Hematopoietic multipotent progenitor cell treated with erythropoietin and hydrocortisone succinate and interleukin-3 and kit ligand, for 6 days (in vitro differentiated cells): Measurements from ENCODE around the gene TACR1.
A peak's percentile ranks its signal among the peaks of the same experiment; 100 is the strongest.
"Not testable (repeated sequence)": the region's sequence is repeated elsewhere in the genome, so short reads cannot be mapped to it uniquely, and the experiment has no call there.

Experiments used
- DNase-seq: peaks from one replicate; pipeline ENCODE4 v3.0.0-alpha.2; 2015

The TACR1 gene

GRCh38 chr2:75199428-75200011, at the start of gene TACR1:
TSS of gene TACR1 (minus strand) at chr2:75199520. CDS start at chr2:75198934, 586 bp downstream.
- peak; percentile 82 for DNase-seq

- DNase-seq: not testable (repeated sequence)
Measured at GRCh38 chr2:75248581-75248980, 49.3 kb upstream of the TACR1 start.

DNA sequence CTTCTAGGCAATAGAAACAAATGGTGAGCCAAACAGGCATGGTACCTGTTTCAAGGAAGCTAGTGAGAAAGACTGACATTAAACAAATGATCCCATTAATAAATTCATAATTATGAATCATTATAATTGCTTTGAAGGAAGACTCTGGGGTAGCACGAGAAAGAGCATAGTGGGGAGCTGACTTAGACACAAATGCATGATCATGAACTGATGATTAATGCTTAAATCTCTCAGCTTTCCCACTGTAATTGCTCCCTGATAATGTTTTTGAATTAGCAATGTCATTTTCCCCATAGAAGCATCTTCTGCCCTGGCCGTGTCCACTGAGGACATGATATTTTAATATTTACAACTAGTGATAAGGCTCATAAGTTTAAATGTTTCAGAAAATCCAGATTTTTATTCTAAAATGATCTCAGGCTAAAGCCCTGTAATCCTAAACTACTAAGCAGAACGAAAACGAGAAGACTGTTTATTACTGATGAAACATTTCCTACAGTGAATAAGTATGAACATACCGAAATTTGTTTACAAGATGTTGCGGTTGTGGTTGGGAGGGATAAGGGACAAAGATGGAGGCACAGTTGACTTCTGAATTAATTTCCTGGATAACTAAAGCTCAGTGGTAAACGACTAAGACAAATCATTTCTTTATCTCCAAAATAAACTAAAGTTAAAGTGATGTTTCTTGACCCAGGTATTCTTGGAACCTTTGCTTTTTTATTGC, 47.3 kb upstream of the TACR1 start:
- DNase-seq: no peak

DNA sequence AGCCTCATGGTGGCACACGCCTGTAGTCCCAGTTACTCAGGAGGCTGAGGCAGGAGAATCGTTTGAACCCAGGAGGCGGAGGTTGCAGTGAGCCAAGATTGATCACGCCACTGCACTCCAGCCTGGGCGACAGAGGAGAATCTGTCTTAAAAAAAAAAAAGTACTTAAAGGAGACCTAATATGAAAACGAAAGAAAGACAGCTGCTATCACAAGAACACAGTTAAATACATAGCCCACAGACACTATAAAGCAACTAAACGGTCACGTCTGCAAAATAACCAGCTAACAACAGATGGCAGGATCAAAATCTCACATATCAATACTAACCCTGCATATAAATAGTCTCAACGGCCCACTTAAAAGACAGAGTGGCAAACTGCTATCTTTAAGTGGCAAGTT, 43.9 kb upstream of the TACR1 start:
- DNase-seq: no peak

GRCh38 chr2:75241696-75242095, 42.4 kb upstream of the TACR1 start:
- peak; percentile 55 for DNase-seq

GRCh38 chr2:75238670-75239330, 39.5 kb upstream of the TACR1 start:
- DNase-seq: no peak

- no peak for DNase-seq
Measured at GRCh38 chr2:75237296-75237695, 38.0 kb upstream of the TACR1 start.

DNA sequence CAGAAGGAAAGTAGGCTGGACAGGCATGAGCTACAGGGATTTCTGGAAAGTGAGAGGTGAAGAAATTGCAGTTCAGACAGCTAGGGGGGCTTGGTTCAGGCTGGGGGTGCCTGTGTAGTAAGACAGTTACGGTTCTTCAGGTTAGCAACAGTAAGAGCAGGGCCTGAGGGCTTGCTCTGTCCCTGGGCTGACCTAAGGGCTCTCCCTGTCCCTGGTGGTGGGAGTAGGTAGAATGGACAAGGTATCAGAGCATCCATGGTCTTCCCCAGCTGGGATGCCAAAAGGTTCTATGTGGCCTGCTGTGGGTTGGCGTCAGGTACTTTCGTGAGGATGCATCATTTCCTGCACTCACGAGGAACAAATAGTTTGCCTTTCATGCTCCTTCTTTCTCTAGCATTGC, 34.6 kb upstream of the TACR1 start:
- DNase-seq: no peak

GRCh38 chr2:75226617-75227016, 27.3 kb upstream of the TACR1 start:
- DNase-seq: no peak

GRCh38 chr2:75226099-75226498, 26.8 kb upstream of the TACR1 start:
- DNase-seq: no peak

DNA sequence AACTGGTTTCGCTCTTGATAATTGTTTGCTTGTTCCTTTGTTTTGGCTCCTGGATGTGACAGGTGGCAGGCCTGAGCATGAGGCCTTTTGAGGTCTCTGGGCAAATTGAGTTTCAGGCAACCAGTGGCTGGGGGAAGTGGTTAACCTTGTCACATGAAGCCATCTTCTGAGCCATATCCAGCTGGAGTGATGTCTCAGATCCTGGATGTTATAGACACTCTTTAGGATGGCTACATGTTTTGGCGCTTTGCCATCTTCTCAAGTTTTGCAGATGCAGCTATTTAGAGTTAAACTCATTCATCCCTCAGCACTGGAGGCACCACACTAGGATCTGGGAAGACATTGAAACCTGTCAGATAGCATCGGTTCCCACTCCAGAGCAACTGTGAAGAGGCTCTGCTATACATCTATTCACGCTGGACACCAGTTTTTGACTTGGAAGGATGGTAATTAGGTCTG, 25.3 kb upstream of the TACR1 start:
- DNase-seq: no peak

GRCh38 chr2:75222527-75222926, 23.2 kb upstream of the TACR1 start:
- DNase-seq: no peak

DNA sequence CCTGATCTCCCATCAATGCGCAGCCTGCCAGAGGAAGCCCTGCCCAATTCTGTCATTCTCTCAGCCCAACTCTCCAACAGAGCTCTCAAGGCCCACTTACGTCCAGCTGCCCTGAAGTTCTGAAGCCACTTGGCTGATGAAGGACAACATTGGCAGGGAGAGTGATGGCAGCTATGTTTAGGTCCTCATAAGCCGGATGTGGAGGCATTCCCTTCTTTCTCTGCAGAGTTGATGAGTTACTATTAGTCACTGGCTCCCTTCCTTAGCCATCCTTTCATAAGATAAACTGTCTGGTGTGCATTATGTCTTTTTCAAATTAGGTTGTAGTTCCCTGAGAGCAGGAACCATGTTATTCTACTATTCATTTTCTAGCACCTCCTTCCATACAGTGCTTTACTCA, 22.5 kb upstream of the TACR1 start:
- DNase-seq: no peak

DNA sequence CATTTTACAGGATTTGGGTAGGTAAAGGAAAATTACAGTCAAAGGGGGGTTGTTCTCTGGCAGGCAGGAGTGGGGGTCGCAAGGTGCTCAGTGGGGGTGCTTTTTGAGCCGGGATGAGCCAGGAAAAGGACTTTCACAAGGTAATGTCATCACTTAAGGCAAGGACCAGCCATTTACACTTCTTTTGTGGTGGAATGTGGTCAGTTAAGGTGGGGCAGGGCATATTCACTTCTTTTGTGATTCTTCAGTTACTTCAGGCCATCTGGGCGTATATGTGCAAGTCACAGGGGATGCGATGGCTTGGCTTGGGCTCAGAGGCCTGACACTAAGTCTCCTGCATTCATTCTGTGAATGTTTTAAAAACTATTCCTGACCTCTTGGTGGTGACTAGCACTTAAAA, 19.9 kb upstream of the TACR1 start:
- DNase-seq: not testable (repeated sequence)

DNA sequence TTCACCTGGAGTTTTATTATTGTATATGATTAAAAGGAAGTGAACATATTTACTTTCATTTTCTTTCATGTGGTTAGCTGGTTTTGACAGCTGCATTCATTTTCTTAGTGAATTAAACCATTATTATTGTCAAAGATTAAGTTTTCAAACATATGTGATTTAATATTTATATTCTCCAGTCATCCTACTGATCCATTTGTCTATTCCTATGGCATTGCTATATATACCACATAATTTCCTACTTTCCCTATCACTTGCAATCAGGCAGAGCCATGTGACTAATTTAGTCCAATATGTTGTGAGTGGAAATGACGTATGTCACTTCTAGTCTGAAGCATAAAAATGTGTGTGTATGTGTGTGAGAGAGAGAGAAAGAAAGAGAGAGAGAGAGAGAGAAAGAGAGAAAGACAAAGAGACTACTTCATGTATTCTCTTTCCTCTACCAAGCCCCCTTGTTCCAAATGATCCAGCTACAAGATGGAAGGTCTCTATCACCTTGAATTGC, 12.0 kb upstream of the TACR1 start:
- no peak for DNase-seq

- DNase-seq: no peak
Measured at GRCh38 chr2:75210409-75210808, 11.1 kb upstream of the TACR1 start.

GRCh38 chr2:75208738-75209137, 9.4 kb upstream of the TACR1 start:
- no peak for DNase-seq

DNA sequence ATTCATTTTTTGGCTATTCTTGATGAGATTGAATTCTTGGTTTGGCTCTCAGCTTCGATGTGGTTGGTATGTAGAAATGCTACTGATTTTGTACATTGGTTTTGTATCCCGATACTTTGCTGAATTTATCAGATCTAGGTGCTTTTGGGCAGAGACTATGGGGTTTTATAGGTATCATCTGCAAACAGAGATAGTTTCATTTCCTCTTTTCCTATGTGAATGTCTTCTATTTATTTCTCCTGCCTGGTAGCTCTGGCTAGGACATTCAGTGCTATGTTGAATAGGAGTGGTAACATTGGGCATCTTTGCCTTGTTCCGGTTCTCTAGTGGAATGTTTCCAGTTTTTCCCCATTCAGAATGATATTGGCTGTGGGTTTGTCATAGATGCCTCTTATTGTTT, 5.5 kb upstream of the TACR1 start:
- DNase-seq: no peak

DNA sequence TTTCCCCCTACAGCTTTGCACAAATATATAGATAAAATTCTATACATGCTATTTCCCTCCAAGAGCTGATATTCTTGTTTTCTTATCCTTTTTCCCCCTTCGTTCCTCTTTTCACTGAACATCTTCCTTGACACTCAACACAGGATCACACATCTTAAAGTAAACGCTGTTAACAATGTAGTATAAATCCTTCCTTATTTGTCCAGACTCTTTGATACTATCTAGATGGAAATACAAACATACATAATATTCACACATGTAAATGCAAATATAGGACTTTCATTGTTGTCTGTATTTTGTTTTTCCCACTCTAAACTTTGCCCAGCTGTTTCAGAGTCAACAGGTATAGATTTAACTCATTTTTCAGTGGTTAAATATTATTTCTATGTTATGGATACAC, 3.0 kb upstream of the TACR1 start:
- no peak for DNase-seq

- DNase-seq: peak; percentile 41
Measured at GRCh38 chr2:75200140-75201096, 1.1 kb upstream of the TACR1 start.

GRCh38 chr2:75195076-75195691, 4.1 kb downstream of the TACR1 start:
- DNase-seq: no peak

DNA sequence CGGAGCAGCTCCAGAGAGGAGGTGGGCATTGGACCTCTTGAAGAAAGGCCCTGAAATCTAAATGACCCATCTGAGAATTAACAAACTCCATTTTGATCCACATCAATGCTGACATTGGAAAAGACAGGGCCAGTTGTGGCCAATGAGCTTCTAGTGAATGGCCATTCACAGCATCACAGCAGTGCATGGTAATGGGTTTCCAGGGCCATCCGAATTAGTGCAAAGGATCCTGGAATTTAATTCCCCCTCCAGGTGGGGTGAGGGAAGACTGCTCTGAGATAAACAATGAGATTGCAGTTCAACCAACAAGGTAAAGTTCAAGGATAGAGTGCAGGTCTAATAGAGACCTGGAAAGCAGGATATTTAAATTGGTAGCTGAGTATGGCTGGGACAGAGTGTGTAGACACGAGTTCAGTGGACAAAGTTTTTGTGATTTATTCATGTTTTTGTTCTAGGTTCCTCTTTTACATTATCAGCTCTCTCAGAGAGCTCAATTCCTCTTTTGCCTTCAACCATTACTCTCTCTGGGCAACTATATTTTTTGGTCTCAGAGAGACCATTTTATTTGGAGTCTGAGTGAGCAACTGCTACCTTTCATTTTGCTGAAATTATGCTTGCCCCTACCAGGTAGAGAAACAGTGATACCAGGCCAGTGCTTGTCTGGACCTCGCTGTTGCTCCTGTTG, 5.0 kb downstream of the TACR1 start:
- no peak for DNase-seq
